Neutrophil (primary cell): Measurements from ENCODE around the gene TIGD3.
A peak's percentile ranks its signal among the peaks of the same experiment; 100 is the strongest.

ENCODE experiments used
- H3K27ac ChIP-seq: fragments of 200-600 bp; sonication (generic); 2 replicates; pipeline ENCODE4 v1.5.1; 2016; ENCODE audit warnings: mild to moderate bottlenecking, moderate library complexity
- H3K27me3 ChIP-seq: fragments of 200-600 bp; sonication (generic); 2 replicates; pipeline ENCODE4 v1.6.0; 2016; ENCODE audit warnings: mild to moderate bottlenecking
- H3K36me3 ChIP-seq: fragments of 200-600 bp; sonication (generic); 2 replicates; pipeline ENCODE4 v1.5.1; 2017
- H3K4me1 ChIP-seq, 2 experiments: fragments of 200-600 bp in 1 of 2; sonication (generic) in 1 of 2; 1 replicate in 1 of 2; 2 replicates in 1 of 2; pipeline versions ENCODE4 v1.5.1 to v1.6.1; 2013 to 2016; ENCODE audit warnings: low read depth in 1 of 2, low read length in 1 of 2, mild to moderate bottlenecking in 1 of 2, moderate library complexity in 1 of 2; ENCODE audit not compliant: control insufficient read depth in 1 of 2, insufficient read depth in 1 of 2
- H3K4me3 ChIP-seq, 2 experiments: fragments of 200-600 bp in 1 of 2; sonication (generic) in 1 of 2; 1 replicate in 1 of 2; 2 replicates in 1 of 2; pipeline ENCODE4 v1.5.1; 2013 to 2016; ENCODE audit warnings: low read depth in 1 of 2, low read length in 1 of 2, mild to moderate bottlenecking in 1 of 2, moderate library complexity in 1 of 2
- H3K9me3 ChIP-seq: fragments of 200-600 bp; sonication (generic); 2 replicates; pipeline ENCODE4 v1.5.1; 2016
- TF ChIP-seq, protein P1 (sequence below): fragments of 200-600 bp; sonication (generic); IDR thresholded peaks from 2 replicates; pipeline ENCODE4 v1.5.1; 2016; ENCODE audit warnings: antibody characterized with exemption

Gene TIGD3, protein sequence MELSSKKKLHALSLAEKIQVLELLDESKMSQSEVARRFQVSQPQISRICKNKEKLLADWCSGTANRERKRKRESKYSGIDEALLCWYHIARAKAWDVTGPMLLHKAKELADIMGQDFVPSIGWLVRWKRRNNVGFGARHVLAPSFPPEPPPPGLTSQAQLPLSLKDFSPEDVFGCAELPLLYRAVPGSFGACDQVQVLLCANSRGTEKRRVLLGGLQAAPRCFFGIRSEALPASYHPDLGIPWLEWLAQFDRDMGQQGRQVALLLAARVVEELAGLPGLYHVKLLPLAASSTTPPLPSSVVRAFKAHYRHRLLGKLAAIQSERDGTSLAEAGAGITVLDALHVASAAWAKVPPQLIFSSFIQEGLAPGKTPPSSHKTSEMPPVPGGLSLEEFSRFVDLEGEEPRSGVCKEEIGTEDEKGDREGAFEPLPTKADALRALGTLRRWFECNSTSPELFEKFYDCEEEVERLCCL

DNA sequence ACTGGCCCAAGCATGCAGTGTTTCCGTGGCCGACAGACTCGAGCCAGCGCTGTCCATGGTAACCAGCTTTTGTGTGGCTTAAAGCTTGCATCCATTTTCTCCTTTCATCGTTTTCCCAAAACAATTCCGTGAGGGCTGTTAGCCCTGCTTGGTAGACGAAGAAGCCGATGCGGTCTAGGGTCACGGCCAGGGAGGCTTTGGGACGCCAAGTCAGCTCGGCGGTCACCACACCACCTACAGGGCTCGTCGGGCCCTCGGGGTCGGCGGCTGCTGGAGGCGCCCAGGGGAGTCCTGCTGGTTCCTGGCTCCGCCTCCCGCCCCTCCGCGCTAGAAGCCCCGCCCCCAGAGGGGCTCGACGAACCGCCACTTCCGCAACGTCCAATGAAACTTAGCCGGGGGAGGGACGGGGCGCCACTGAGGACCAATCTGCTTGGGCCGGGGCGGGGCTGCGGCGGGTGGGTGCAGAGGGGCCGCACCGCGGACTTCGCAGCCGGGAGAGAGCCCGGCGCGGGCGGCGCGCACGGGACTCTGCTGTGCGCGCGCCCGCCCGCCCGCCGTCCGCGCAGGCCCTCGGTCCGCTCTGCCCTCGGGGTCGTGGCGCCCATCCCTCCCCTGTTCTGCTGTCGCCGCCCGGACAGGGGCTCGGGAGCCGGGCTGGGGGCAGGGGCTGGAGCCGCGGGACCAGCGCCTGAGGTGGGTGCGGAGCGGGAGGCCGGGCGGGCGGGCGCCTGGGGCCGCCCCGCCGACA lies at the start of gene TIGD3:
TSS of gene TIGD3 (plus strand) at position 487 of the 748 bp plus-strand sequence. CDS start 1,058 bp downstream, outside the sequence.
- peak within 1 kb of the TSS; percentile 83 to 98 for H3K4me3 ChIP-seq
- H3K9me3 ChIP-seq = no peaks in the 10 kb centered on the region
- TF ChIP-seq, protein P1, sequence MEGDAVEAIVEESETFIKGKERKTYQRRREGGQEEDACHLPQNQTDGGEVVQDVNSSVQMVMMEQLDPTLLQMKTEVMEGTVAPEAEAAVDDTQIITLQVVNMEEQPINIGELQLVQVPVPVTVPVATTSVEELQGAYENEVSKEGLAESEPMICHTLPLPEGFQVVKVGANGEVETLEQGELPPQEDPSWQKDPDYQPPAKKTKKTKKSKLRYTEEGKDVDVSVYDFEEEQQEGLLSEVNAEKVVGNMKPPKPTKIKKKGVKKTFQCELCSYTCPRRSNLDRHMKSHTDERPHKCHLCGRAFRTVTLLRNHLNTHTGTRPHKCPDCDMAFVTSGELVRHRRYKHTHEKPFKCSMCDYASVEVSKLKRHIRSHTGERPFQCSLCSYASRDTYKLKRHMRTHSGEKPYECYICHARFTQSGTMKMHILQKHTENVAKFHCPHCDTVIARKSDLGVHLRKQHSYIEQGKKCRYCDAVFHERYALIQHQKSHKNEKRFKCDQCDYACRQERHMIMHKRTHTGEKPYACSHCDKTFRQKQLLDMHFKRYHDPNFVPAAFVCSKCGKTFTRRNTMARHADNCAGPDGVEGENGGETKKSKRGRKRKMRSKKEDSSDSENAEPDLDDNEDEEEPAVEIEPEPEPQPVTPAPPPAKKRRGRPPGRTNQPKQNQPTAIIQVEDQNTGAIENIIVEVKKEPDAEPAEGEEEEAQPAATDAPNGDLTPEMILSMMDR = no peak
- peaks cover 18% of the 10 kb centered on the region for H3K27me3 ChIP-seq
- peak within 1 kb of the TSS; percentile 98 for H3K27ac ChIP-seq
- peaks cover 12 to 19% of the 10 kb centered on the region in 2 experiments for H3K4me1 ChIP-seq
- H3K36me3 ChIP-seq = peaks cover 41% of the 10 kb centered on the region

DNA sequence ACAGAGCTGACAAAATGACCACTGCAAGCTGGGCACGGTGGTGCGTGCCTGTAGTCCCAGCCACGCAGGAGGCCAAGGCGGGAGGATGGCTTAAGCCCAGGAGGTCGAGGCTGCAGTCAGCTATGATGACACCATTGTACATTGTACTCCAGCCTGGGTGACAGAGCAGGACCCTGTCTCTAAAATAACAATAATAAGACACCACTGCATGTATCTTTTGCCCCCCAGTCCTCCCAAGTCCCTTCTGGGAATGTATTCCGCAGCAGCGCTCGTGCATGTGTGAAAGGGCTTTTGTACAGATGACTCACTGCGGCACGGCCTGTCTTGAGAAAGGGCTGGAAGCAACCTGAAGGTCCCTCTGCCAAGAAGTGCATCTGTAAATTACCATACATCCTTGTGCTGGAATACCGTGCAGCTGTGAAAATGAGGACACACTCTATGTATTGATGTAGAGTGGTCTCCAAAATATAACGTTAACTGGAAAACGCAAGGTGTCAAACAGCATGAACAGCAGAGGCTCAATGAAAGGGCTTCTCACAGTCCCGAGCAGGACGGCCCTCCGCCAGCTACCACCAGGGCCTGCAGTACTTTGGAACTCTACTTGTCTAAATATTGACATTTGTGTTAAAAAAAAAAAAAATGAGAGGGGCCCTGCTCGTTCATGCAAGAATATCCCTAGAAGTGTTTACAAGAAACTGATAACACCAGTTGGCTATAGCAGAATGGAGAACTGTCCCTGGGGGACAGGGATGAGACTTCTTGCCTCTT lies 48.9 kb upstream of the TIGD3 start:
- H3K4me1 ChIP-seq = peaks cover 0 to 9% of the 10 kb centered on the region in 2 experiments
- no peak overlapping the region for H3K4me3 ChIP-seq
- no peaks in the 10 kb centered on the region for H3K9me3 ChIP-seq
- peaks cover 7% of the 10 kb centered on the region for H3K36me3 ChIP-seq
- H3K27me3 ChIP-seq = no peaks in the 10 kb centered on the region
- no peak overlapping the region for H3K27ac ChIP-seq
- TF ChIP-seq, protein P1 = no peak

DNA sequence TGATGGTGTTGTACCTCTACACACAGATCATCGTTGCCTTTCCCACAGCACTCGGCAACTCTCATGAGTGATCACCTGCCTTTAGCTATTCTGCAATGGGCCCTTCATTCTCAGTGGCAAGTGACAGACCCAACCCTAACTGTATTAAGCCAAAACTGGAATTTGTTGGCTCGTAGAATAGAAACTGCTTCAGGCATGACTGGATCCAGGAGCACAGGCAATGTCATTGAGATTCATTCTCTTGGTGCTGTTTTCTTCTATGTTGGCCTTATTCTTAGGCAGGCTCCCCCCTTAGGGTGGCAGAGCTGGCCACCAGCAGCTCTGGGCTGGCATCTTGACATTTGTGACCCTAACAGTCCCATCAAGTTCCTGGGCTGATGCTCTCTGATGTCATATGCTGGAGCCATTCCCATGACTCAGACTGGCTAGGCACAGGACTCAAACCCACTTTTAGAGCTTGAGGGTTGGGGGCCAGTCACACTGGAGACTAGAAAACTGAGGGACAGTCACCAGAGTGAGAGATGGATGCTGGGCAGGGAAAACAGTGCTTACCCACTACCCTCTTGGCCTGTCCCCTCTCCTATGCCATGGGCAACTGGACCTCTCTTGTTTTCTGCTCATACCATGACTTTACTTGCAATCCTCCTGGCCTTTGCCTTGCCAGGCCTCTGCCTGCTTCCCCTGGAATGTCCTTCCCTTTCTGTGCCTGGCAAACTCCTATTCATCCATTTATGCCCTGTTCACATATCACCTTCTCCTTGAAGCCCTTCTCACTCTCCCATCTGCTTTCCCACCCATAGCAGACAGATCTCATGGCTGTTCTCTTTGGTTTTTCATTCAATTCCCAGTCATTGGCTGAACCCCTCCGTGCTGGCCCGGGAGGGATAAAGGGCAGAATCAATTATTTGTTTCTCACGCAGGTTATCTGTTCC lies 47.0 kb upstream of the TIGD3 start:
- Histone ChIP-seq H3K27me3 (peaks cover 9% of the 10 kb centered on the region), H3K4me1 (peaks cover 0 to 9% of the 10 kb centered on the region in 2 experiments), H3K36me3 (peaks cover 7% of the 10 kb centered on the region), H3K27ac (no peak overlapping the region), H3K9me3 (no peaks in the 10 kb centered on the region), H3K4me3 (no peak overlapping the region)
- TF ChIP-seq, protein P1 = no peak

DNA sequence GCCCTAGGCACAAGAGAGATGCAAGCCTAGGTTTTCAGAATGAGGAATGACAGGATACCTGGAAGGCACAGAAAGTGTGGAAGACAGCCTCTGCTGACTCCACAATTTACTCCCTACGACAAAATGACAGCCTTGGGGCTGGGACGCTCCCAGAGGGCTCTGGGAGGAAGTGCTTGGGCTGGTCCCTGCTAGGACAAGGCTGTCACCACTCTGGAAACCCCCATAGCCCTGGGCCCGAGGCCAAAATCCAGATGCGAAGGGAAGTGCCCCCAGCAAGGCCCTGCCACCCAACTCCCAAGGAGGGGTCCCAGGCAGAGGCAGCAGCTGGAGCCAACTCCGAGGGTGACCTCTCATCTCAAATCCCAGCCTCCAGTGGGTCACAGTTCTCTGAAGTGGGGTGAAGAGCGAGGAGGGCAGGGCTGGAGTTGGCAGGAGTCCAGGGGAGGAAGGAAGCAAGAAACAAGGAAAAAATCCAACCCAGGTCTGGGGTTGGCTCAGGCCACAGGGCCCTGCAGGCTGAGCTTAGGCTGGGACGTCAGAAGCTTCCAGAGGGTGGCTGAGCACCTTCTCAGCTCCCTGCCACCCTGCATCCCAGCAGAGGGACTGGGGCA lies 46.2 kb upstream of the TIGD3 start:
- Histone ChIP-seq H3K27ac (peak overlapping the region; percentile 13), H3K36me3 (peaks cover 7% of the 10 kb centered on the region), H3K4me1 (peaks cover 0 to 12% of the 10 kb centered on the region in 2 experiments), H3K9me3 (no peaks in the 10 kb centered on the region), H3K27me3 (peaks cover 17% of the 10 kb centered on the region), H3K4me3 (no peak overlapping the region)
- TF ChIP-seq, protein P1 = no peak
